Measurements from ENCODE around the gene PAPPA2.

The PAPPA2 gene

DNA sequence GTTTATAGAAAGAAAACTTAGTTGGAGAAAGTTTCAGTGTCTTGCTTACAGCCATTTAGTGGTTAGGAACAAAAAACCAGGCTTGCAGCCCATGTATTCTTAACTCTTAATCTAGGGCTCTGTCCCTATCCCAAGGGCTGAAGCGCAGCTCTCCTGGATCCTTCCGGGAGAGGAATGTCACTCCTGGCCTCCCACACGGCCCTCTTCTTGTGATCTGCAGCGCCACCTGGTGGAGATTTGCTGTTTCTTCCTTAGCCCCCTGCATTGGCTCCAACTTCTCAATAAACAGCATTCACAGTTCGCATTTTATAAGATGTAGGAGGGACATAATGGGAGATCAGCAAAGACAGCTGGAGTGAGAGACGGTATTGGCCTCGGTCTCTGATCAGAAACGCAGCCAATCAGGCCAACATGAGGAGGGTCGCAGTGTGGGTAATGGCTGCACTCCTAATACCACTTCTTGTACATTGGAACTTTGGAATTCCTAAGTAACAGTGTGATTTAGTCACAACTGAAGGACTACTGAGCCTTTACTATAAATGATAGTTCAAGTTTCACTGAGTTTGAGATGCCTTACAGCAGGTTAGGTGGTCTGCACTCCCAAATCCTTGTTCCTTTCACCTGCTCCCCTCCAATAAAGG is 418.1 kb downstream of the PAPPA2 start:
- Histone ChIP-seq H3K9ac (no peak overlapping the region), H3K27ac (no peak overlapping the region), H3K27me3 (no peaks in the 10 kb centered on the region), H3K4me3 (no peak overlapping the region), H4K20me1 (no peaks in the 10 kb centered on the region), H3K4me2 (no peak overlapping the region), H3K9me3 (no peaks in the 10 kb centered on the region), H3K36me3 (no peaks in the 10 kb centered on the region), H3K4me1 (no peaks in the 10 kb centered on the region)
- no peak for TF ChIP-seq Cebpa-rat (IDR thresholded peaks at IDR 0.05)

DNA sequence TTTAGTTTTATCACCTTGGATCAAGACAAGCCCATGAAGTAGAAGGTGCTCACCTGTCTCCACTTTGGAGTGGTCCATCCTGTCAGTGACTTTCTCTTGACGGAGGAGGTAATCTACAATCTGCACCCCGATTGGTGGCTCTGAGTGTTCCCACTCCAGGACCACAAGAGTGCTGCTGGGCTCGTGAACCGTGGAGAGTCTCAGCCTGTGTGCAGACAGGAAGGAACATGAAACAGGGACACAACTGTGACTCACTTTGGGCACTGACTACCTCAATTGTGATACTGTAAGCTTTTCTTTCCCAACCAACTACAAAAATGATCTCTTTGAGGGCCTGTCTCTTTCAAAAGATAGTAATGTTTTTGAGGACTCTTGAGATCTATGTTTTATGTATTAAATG is 421.3 kb downstream of the PAPPA2 start:
- H3K9me3 ChIP-seq: no peaks in the 10 kb centered on the region
- no peak overlapping the region for H3K4me3 ChIP-seq
- no peak for TF ChIP-seq Cebpa-rat (IDR thresholded peaks at IDR 0.05)
- no peaks in the 10 kb centered on the region for H3K27me3 ChIP-seq
- H3K4me2 ChIP-seq: no peak overlapping the region
- H3K27ac ChIP-seq: no peak overlapping the region
- no peaks in the 10 kb centered on the region for H3K4me1 ChIP-seq
- H4K20me1 ChIP-seq: no peaks in the 10 kb centered on the region
- H3K9ac ChIP-seq: no peak overlapping the region
- no peaks in the 10 kb centered on the region for H3K36me3 ChIP-seq

DNA sequence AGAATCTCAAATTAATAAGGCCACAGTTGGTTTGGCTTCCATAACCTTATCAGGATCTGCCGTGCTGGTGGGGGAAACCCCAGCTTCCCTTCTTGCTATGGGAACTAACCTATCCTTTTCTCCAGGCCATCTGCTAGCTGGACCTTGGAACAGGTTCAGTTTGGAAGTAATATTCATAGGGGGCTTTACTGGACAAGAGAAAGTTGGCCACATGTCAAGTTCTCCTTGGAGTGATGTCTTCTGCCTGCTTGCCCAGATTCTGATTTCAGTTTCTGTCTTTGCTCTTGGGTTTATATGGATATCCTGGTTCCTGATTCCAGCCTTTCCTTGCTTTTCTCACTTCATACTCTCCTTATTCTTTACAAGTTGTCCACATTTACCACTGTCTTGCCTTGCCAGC is 421.9 kb downstream of the PAPPA2 start:
- Histone ChIP-seq H3K9ac (no peak overlapping the region), H3K4me3 (no peak overlapping the region), H3K27ac (no peak overlapping the region), H3K27me3 (no peaks in the 10 kb centered on the region), H3K36me3 (no peaks in the 10 kb centered on the region), H3K4me2 (no peak overlapping the region), H3K4me1 (no peaks in the 10 kb centered on the region), H3K9me3 (no peaks in the 10 kb centered on the region), H4K20me1 (no peaks in the 10 kb centered on the region)
- no peak for TF ChIP-seq Cebpa-rat (IDR thresholded peaks at IDR 0.05)

DNA sequence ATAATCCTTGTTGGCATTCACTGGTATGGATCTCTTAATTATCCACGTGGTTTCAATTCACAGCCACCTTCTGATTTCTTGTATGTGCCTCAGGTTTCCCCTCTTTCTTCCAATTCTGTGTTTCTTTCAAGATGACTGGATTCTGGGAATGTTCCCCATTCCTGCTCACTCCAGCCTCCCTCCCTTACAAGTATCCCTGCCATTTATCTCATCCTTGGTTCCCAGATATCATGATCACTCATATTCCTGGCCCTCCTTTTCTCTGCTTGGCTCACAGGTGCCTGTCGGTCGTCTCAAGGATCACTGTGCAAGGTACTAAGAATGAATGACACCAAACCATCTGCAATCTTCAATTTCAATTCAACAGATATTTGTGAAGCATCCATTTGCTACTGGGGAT is 422.4 kb downstream of the PAPPA2 start:
- no peaks in the 10 kb centered on the region for H4K20me1 ChIP-seq
- H3K4me2 ChIP-seq: no peak overlapping the region
- H3K27me3 ChIP-seq: no peaks in the 10 kb centered on the region
- H3K27ac ChIP-seq: no peak overlapping the region
- no peak for TF ChIP-seq Cebpa-rat (IDR thresholded peaks at IDR 0.05)
- H3K9me3 ChIP-seq: no peaks in the 10 kb centered on the region
- no peaks in the 10 kb centered on the region for H3K36me3 ChIP-seq
- no peak overlapping the region for H3K9ac ChIP-seq
- no peaks in the 10 kb centered on the region for H3K4me1 ChIP-seq
- no peak overlapping the region for H3K4me3 ChIP-seq

DNA sequence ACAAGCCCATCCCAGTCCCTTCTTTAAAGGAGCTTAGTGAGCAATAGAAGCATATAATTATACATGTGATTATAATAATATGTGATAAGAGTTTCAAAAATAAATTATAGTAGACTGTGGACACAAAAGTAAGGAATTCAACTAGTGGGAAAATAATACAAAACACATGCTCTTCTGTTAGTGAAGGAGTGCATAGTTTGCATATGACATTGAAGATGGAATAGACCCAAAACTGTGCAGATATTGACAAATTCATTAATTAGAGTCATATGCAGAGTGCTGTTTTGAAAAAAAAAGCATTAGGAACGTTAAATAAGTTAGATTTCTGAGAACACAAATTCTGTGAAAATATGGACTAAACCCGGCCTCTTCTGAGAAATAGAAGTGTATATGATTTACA is 422.8 kb downstream of the PAPPA2 start:
- Histone ChIP-seq H3K4me2 (no peak overlapping the region), H3K27ac (no peak overlapping the region), H3K9ac (no peak overlapping the region), H3K4me1 (no peaks in the 10 kb centered on the region), H3K27me3 (no peaks in the 10 kb centered on the region), H3K36me3 (no peaks in the 10 kb centered on the region), H3K9me3 (no peaks in the 10 kb centered on the region), H3K4me3 (no peak overlapping the region), H4K20me1 (no peaks in the 10 kb centered on the region)
- TF ChIP-seq Cebpa-rat (IDR thresholded peaks at IDR 0.05): no peak

DNA sequence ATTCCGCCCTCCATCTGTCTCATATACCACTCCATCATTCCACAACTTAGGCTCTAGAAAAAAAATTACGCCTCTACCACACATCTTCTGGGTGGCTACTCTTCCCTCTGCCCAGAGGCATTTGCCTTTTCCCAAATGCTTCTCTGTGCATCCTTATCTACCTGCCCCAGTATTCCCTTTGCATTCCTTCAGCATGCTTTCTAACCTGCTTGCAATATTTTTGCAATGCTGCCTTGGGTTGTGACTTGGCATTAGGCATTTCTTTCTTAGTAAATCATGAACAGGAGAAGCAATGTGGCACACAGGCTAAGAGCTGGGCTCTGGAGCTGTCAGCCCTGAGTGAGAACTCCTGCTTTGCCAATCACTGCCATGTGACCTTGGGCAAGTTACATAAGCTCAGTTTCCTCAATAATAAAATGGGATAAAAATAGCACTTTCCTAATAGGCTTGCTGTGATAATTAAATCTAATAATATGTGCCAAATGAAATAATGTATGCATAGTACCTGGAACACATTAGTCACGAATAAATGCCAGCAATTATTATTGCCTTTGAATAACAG is 425.6 kb downstream of the PAPPA2 start:
- no peaks in the 10 kb centered on the region for H4K20me1 ChIP-seq
- TF ChIP-seq Cebpa-rat (IDR thresholded peaks at IDR 0.05): no peak
- H3K9ac ChIP-seq: no peak overlapping the region
- H3K27ac ChIP-seq: no peak overlapping the region
- no peaks in the 10 kb centered on the region for H3K36me3 ChIP-seq
- no peak overlapping the region for H3K4me2 ChIP-seq
- H3K27me3 ChIP-seq: no peaks in the 10 kb centered on the region
- no peak overlapping the region for H3K4me3 ChIP-seq
- no peaks in the 10 kb centered on the region for H3K4me1 ChIP-seq
- no peaks in the 10 kb centered on the region for H3K9me3 ChIP-seq

DNA sequence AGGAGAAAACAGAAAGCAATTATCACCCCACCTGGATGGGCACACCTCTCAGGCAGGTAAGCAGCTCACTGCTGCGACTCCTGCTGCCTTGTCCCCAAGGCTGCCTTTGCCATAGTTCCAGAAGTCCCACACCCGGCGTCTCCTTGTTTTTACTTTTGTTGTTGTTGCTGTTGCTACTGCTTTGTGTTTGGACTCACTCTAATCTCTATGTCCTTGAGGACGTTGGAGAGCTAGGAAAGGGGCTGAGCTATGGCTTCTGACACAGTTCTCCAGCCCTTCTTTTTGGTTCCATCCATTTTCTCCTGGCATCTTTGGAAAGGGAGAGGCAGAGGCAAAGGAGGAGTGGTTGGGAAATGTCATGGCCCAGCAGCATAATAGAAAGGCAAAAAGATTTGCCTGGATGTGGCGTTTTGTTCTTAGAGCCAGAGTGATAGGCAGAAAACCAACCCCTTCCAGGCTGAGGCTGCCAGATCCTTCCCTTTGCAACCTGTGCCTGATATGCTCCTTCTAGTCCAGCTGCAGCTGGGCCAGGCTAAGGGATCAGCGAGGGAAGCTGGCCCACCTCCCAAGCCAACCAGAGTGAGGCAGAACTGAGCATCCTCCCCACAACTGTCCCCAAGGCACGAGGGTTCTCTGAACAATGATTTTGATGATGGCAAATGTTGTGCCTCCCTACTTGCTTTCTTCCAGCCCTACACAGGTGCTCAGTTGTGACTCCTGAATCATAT is 430.8 kb downstream of the PAPPA2 start:
- no peak for TF ChIP-seq Cebpa-rat (IDR thresholded peaks at IDR 0.05)
- H3K27me3 ChIP-seq: no peaks in the 10 kb centered on the region
- no peaks in the 10 kb centered on the region for H3K36me3 ChIP-seq
- no peak overlapping the region for H3K9ac ChIP-seq
- no peak overlapping the region for H3K4me3 ChIP-seq
- no peaks in the 10 kb centered on the region for H4K20me1 ChIP-seq
- no peak overlapping the region for H3K27ac ChIP-seq
- no peaks in the 10 kb centered on the region for H3K4me1 ChIP-seq
- no peaks in the 10 kb centered on the region for H3K9me3 ChIP-seq
- no peak overlapping the region for H3K4me2 ChIP-seq

DNA sequence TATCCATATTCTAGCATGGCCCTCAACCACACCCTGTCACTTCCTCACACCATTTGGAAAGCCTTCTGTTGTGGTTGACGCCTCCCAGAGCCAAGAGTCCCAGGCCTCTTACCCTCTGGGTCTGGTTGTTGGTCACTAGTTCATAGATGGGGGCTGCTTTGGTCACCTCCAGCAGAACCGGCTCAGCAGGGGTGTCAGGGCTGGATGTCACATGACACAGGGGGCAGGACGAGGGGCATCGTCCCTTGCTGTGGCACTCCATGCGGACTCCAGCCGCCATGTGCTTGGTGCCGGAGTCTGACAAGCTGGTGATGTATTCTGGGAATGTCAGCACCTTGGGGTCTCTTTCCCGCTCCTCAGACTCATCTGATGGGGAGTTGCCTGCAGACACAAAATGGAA is 431.5 kb downstream of the PAPPA2 start:
- no peak overlapping the region for H3K4me2 ChIP-seq
- H3K4me1 ChIP-seq: no peaks in the 10 kb centered on the region
- H3K27me3 ChIP-seq: no peaks in the 10 kb centered on the region
- no peak overlapping the region for H3K4me3 ChIP-seq
- no peaks in the 10 kb centered on the region for H3K36me3 ChIP-seq
- H3K27ac ChIP-seq: no peak overlapping the region
- no peaks in the 10 kb centered on the region for H4K20me1 ChIP-seq
- no peaks in the 10 kb centered on the region for H3K9me3 ChIP-seq
- TF ChIP-seq Cebpa-rat (IDR thresholded peaks at IDR 0.05): no peak
- H3K9ac ChIP-seq: no peak overlapping the region
